Tibial artery (tissue), 4 donors: ENCODE data around the gene LYZL1.

Experiments
- DNase-seq, 2 donors: peaks; one replicate each; pipeline ENCODE4 v3.0.0-alpha.2; 2019
- H3K27ac ChIP-seq, 2 donors: fragments of 200-600 bp; sonication (generic) in 1 of 2; 1 replicate in 1 of 2; 2 replicates in 1 of 2; pipeline ENCODE4 v1.5.1; 2018 to 2019; ENCODE audit warnings: mild to moderate bottlenecking in 1 of 2
- H3K27me3 ChIP-seq, 2 donors: fragments of 200-600 bp; sonication (generic) in 1 of 2; one replicate each; pipeline versions ENCODE4 v1.5.1 to v1.6.0; 2016 to 2019
- H3K36me3 ChIP-seq, 3 donors: fragments of 200-600 bp; sonication (generic) in 2 of 3; one replicate each; pipeline ENCODE4 v1.5.1; 2016 to 2019; ENCODE audit warnings: mild to moderate bottlenecking in 2 of 3
- H3K4me1 ChIP-seq, 4 donors: fragments of 200-600 bp; sonication (generic) in 2 of 4; 1 replicate in 3 of 4; 2 replicates in 1 of 4; pipeline ENCODE4 v1.5.1; 2016 to 2019
- H3K4me3 ChIP-seq, 2 donors: fragments of 200-600 bp; sonication (generic) in 1 of 2; 1 replicate in 1 of 2; 2 replicates in 1 of 2; pipeline ENCODE4 v1.5.1; 2018 to 2019; ENCODE audit warnings: mild to moderate bottlenecking in 2 of 2
- H3K9me3 ChIP-seq, 3 donors: fragments of 200-600 bp; sonication (generic) in 1 of 3; one replicate each; pipeline ENCODE4 v1.5.1; 2016 to 2019
- CTCF ChIP-seq, 2 experiments: fragments of 200-600 bp in 1 of 2; fragments of 450-650 bp in 1 of 2; IDR thresholded peaks; one replicate each; pipeline ENCODE4 v1.5.1; 2017 to 2019; ENCODE audit warnings: antibody characterized with exemption in 2 of 2, mild to moderate bottlenecking in 1 of 2, moderate library complexity in 1 of 2
- intact Hi-C: fragments of 100-400 bp; cut with DNase I; formaldehyde crosslinking; loops from one replicate; pipeline ENCODE4 v1.15.0; 2023; ENCODE audit warnings: low total_unique reads

Gene LYZL1

DNA sequence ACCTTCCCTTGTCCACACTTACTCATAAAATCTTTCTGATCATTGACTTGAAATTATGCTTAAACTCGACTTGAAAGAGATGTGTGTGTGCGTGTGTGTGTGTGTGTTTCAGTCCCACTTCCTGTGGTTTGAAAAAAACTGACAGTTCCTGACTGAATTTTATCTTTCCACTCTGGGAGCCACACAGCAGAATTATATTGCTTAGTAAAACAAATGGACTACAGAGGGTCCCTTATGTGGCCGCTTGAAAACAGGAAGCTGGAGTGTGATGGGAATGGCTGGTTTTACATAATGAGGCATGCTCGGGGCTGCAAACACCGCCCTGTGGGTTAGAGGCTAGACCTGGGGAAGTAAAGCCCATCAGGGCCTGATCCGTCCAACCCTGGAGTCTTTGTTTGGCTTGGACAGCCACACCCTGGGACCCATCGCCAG is 54.8 kb downstream of the LYZL1 start:
- DNase-seq = no peak
- Histone ChIP-seq H3K4me1 (no peaks in the 10 kb centered on the region), H3K9me3 (peaks cover 0 to 6% (median 0%) of the 10 kb centered on the region in 3 donors), H3K4me3 (no peak overlapping the region), H3K36me3 (no peaks in the 10 kb centered on the region), H3K27me3 (peaks cover 0 to 6% of the 10 kb centered on the region in 2 donors), H3K27ac (no peak overlapping the region)
- intact Hi-C loops = no loop called here
- TF ChIP-seq CTCF (IDR thresholded peaks at IDR 0.05) = no peak

DNA sequence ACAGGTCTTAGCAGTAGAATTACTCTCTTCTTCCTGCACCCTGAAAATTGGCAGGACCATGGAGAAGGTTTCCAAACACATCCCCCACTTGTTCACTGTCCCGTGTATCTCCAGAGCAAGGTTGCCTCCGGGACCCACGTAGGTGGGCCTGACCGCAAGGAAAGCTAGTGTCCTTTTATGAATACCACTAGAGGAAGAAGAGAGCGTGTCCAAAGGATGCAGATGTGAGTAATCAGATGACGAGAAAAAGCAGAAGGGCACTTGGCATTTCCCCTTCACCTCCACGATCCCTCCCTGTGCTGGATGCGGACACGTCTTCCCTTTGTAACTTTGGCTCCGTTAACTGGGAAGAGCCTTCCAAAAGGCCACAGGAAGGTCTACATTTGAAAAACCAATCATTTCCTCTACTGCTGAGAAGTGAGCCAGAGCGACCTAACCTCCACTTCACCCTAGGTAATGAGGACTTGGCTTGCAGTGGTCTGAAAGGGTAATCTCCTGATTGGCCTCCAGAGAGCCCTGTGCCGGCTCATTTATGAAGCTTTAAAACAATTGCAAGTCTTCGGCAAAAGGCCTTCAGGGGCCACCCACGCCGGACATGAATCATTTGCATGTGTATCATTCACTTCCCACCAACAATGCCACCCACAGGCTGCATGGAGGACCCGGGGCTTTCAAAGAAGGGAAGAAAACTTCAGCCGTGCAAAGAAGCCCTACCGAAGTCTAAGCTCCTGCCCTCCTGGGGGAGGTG is 55.4 kb downstream of the LYZL1 start:
- H3K27me3 ChIP-seq = peaks cover 0 to 6% of the 10 kb centered on the region in 2 donors
- intact Hi-C loops = no loop called here
- H3K4me3 ChIP-seq = no peak overlapping the region
- no peaks in the 10 kb centered on the region for H3K4me1 ChIP-seq
- H3K36me3 ChIP-seq = no peaks in the 10 kb centered on the region
- H3K27ac ChIP-seq = no peak overlapping the region
- no peak for DNase-seq
- TF ChIP-seq CTCF (IDR thresholded peaks at IDR 0.05) = no peak
- H3K9me3 ChIP-seq = peaks cover 0 to 6% (median 0%) of the 10 kb centered on the region in 3 donors

- H3K9me3 ChIP-seq = peaks cover 0 to 6% (median 0%) of the 10 kb centered on the region in 3 donors
- H3K4me1 ChIP-seq = no peaks in the 10 kb centered on the region
- H3K4me3 ChIP-seq = no peak overlapping the region
- intact Hi-C loops = no loop called here
- no peak for TF ChIP-seq CTCF (IDR thresholded peaks at IDR 0.05)
- H3K27ac ChIP-seq = no peak overlapping the region
- peaks cover 0 to 6% of the 10 kb centered on the region in 2 donors for H3K27me3 ChIP-seq
- DNase-seq = no peak
- no peaks in the 10 kb centered on the region for H3K36me3 ChIP-seq
These were observed 56.5 kb downstream of the LYZL1 start for GRCh38 chr10:29345144-29345909.

GRCh38 chr10:29345910-29346209 is 57.0 kb downstream of the LYZL1 start:
- H3K27ac ChIP-seq = no peak overlapping the region
- H3K9me3 ChIP-seq = peaks cover 0 to 6% (median 0%) of the 10 kb centered on the region in 3 donors
- no peaks in the 10 kb centered on the region for H3K4me1 ChIP-seq
- no peak overlapping the region for H3K4me3 ChIP-seq
- DNase-seq = no peak
- no peaks in the 10 kb centered on the region for H3K36me3 ChIP-seq
- TF ChIP-seq CTCF (IDR thresholded peaks at IDR 0.05) = no peak
- intact Hi-C loops = no loop called here
- peaks cover 0 to 6% of the 10 kb centered on the region in 2 donors for H3K27me3 ChIP-seq

DNA sequence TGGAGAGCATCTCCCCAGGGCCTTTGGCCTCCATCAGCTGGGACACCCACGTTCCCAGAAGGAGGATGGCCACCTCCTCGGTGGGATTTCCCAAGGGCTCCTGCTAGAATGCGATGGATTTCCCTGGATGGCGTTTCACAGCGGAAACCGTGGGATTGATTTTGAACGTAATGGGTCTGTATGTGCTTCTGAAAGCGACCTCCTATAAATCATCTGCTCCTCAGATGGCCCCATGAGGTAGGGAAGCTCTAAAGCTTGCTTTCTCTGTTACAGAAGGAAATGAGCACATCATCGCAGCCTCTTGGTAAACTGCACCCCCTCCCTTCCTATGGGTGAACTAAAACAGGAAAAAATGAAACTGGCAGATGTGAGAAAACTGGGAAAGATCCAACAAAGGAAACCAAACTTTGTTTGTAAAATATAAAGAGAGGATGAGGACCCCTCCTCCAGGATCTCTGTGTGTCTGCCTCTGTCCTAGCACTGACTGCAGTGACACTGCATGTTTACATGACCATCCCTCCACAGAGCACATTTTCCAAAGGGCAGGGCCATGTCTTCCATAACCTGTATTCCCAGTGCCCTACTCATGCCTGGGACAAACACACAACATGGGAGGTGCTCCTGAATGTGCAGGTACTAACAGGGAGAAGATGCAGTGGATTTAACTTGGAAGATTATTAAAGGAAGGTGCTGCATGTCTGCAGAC is 57.6 kb downstream of the LYZL1 start:
- Histone ChIP-seq H3K27me3 (peaks cover 0 to 6% of the 10 kb centered on the region in 2 donors), H3K27ac (no peak overlapping the region), H3K4me3 (no peak overlapping the region), H3K4me1 (no peaks in the 10 kb centered on the region), H3K9me3 (peaks cover 0 to 6% (median 0%) of the 10 kb centered on the region in 3 donors), H3K36me3 (no peaks in the 10 kb centered on the region)
- intact Hi-C loops = no loop called here
- DNase-seq = no peak
- TF ChIP-seq CTCF (IDR thresholded peaks at IDR 0.05) = no peak
